Measurements from ENCODE around the gene ABI3BP. TPM values are rescaled to one million over a fixed set of nuclear protein-coding genes. Genes with fewer than 3 reads are reported as not detected.

ABI3BP gene
- total RNA-seq, 1 experiment from 2014 or later = 23.4 TPM

GRCh38 chr3:100910986-100911385 is 82.2 kb downstream of the ABI3BP start:
- Histone ChIP-seq H3K4me1 (ENCODE audit: insufficient read depth, low read length) (peaks cover 18% of the 10 kb centered on the region), H3K9me3 (ENCODE audit: low read length) (no peaks in the 10 kb centered on the region), H3F3A (ENCODE audit: low read length, unreplicated experiment) (no peaks in the 10 kb centered on the region), H3K9me2 (replicated peaks; ENCODE audit: low read length) (no peaks in the 10 kb centered on the region), H3K9ac (ENCODE audit: low read length) (no peak overlapping the region), H3K27ac (ENCODE audit: low read length) (no peak overlapping the region), H3K36me3 (ENCODE audit: low read depth, low read length) (no peaks in the 10 kb centered on the region), H3K27me3 (ENCODE audit: low read length) (no peaks in the 10 kb centered on the region), H3K4me3 (ENCODE audit: low read length) (no peak overlapping the region), H2AFZ (ENCODE audit: low read length) (no peak overlapping the region), H3K79me2 (ENCODE audit: low read length) (no peaks in the 10 kb centered on the region), H3K4me2 (ENCODE audit: low read length) (no peak overlapping the region), H4K20me1 (ENCODE audit: low read length) (no peaks in the 10 kb centered on the region)
- TF ChIP-seq, protein P1, sequence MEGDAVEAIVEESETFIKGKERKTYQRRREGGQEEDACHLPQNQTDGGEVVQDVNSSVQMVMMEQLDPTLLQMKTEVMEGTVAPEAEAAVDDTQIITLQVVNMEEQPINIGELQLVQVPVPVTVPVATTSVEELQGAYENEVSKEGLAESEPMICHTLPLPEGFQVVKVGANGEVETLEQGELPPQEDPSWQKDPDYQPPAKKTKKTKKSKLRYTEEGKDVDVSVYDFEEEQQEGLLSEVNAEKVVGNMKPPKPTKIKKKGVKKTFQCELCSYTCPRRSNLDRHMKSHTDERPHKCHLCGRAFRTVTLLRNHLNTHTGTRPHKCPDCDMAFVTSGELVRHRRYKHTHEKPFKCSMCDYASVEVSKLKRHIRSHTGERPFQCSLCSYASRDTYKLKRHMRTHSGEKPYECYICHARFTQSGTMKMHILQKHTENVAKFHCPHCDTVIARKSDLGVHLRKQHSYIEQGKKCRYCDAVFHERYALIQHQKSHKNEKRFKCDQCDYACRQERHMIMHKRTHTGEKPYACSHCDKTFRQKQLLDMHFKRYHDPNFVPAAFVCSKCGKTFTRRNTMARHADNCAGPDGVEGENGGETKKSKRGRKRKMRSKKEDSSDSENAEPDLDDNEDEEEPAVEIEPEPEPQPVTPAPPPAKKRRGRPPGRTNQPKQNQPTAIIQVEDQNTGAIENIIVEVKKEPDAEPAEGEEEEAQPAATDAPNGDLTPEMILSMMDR (conservative IDR thresholded peaks at IDR 0.05; ENCODE audit: low read depth, low read length) = no peak
- no peak for TF ChIP-seq EZH2 (IDR thresholded peaks at IDR 0.05; ENCODE audit: low read length, unreplicated experiment)
- TF ChIP-seq EZH2phosphoT487 (IDR thresholded peaks at IDR 0.05; ENCODE audit: borderline replicate concordance, low read length) = no peak
- no peak for ATAC-seq
- DNase-seq = no peak
- intact Hi-C loops (cut with micrococcal nuclease) = no loop called here
- CTCF ChIA-PET = no interaction called here
- BruUV-seq (replicated peaks) = no TSS peak
- POLR2A ChIA-PET (ENCODE audit: unreplicated experiment) = no interaction called here

DNA sequence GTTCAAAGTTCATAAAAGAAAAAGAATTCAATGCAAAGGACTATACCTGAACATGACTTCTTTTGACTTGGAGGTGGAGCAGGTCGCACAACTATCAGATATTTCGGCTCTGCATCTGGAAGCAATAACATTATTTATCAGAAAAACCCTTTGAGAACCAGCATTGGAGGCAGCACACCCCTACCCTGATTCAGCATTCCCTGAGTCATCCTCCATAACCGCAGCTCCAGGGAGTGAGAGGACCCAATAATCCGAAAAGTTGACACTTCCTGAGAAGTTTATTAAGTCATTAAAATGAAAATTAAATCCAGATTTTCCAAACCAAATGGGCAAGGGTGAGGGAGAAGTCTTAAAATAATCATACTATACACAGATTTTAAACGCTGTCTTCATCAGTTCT is 90.6 kb downstream of the ABI3BP start:
- TF ChIP-seq, protein P1 (conservative IDR thresholded peaks at IDR 0.05; ENCODE audit: low read depth, low read length) = no peak
- TF ChIP-seq EZH2phosphoT487 (IDR thresholded peaks at IDR 0.05; ENCODE audit: borderline replicate concordance, low read length) = no peak
- no peak for TF ChIP-seq EZH2 (IDR thresholded peaks at IDR 0.05; ENCODE audit: low read length, unreplicated experiment)
- Histone ChIP-seq H4K20me1 (ENCODE audit: low read length) (no peaks in the 10 kb centered on the region), H3K27ac (ENCODE audit: low read length) (peak overlapping the region; percentile 80), H3K27me3 (ENCODE audit: low read length) (no peaks in the 10 kb centered on the region), H2AFZ (ENCODE audit: low read length) (peak overlapping the region; percentile 21), H3F3A (ENCODE audit: low read length, unreplicated experiment) (peaks cover 19% of the 10 kb centered on the region), H3K9me3 (ENCODE audit: low read length) (no peaks in the 10 kb centered on the region), H3K4me1 (ENCODE audit: insufficient read depth, low read length) (peaks cover 60% of the 10 kb centered on the region), H3K79me2 (ENCODE audit: low read length) (0 out of 2 replicates have a peak, but pooled peaks cover 6% of the 10 kb centered on the region), H3K9me2 (replicated peaks; ENCODE audit: low read length) (no peaks in the 10 kb centered on the region), H3K4me3 (ENCODE audit: low read length) (peak overlapping the region; percentile 47), H3K9ac (ENCODE audit: low read length) (peak overlapping the region; percentile 32; the same call in 1 of the 2 replicates), H3K36me3 (ENCODE audit: low read depth, low read length) (0 out of 2 replicates have a peak, but pooled peaks cover 6% of the 10 kb centered on the region), H3K4me2 (ENCODE audit: low read length) (peak overlapping the region; percentile 77)
- peak; percentile 38 for ATAC-seq
- POLR2A ChIA-PET (ENCODE audit: unreplicated experiment) = no interaction called here
- CTCF ChIA-PET = no interaction called here
- no TSS peak for BruUV-seq (replicated peaks)
- intact Hi-C loops (cut with micrococcal nuclease) = no loop called here
- peak; percentile 78 for DNase-seq

- ChIA-PET CTCF (interaction anchor here (1.1 kb wide), 1 partner anchor 295 kb away, joined by 4 read pairs; no protein-coding TSS in a partner anchor), POLR2A (ENCODE audit: unreplicated experiment) (interaction anchor here (0.6 kb wide), 2 partner anchors 26 to 310 kb away, joined by 4 to 5 read pairs; no protein-coding TSS in a partner anchor)
- intact Hi-C loops (cut with micrococcal nuclease) = no loop called here
- no TSS peak for BruUV-seq (replicated peaks)
- Histone ChIP-seq H3F3A (ENCODE audit: low read length, unreplicated experiment) (peaks cover 19% of the 10 kb centered on the region), H4K20me1 (ENCODE audit: low read length) (no peaks in the 10 kb centered on the region), H3K36me3 (ENCODE audit: low read depth, low read length) (0 out of 2 replicates have a peak, but pooled peaks cover 11% of the 10 kb centered on the region), H3K79me2 (ENCODE audit: low read length) (peaks cover 6% of the 10 kb centered on the region; the same call in 1 of the 2 replicates), H3K4me2 (ENCODE audit: low read length) (peak overlapping the region; percentile 76), H3K27me3 (ENCODE audit: low read length) (no peaks in the 10 kb centered on the region), H3K9me2 (replicated peaks; ENCODE audit: low read length) (no peaks in the 10 kb centered on the region), H3K9ac (ENCODE audit: low read length) (peak overlapping the region; percentile 41), H2AFZ (ENCODE audit: low read length) (no peak overlapping the region), H3K27ac (ENCODE audit: low read length) (peak overlapping the region; percentile 92), H3K9me3 (ENCODE audit: low read length) (no peaks in the 10 kb centered on the region), H3K4me1 (ENCODE audit: insufficient read depth, low read length) (peaks cover 64% of the 10 kb centered on the region), H3K4me3 (ENCODE audit: low read length) (peak overlapping the region; percentile 36; the same call in 1 of the 2 replicates)
- ATAC-seq = peak; percentile 62
- TF ChIP-seq, protein P1 (conservative IDR thresholded peaks at IDR 0.05; ENCODE audit: low read depth, low read length) = no peak
- TF ChIP-seq EZH2phosphoT487 (IDR thresholded peaks at IDR 0.05; ENCODE audit: borderline replicate concordance, low read length) (no peak), EZH2 (IDR thresholded peaks at IDR 0.05; ENCODE audit: low read length, unreplicated experiment) (no peak)
- peak; percentile 90 for DNase-seq
Measured at GRCh38 chr3:100900671-100901335, 92.4 kb downstream of the ABI3BP start.
